Vagina (tissue), 2 donors: Measurements from ENCODE around the gene PWWP2B.
"Not testable (repeated sequence)": the region's sequence is repeated elsewhere in the genome, so short reads cannot be mapped to it uniquely, and the experiment has no call there.

Experiments
- POLR2A ChIP-seq, 2 donors: fragments of 450-650 bp; IDR thresholded peaks; one replicate each; pipeline ENCODE4 v1.6.1; 2017; ENCODE audit warnings: antibody characterized with exemption in 2 of 2, mild to moderate bottlenecking in 2 of 2, moderate library complexity in 2 of 2
- POLR2AphosphoS5 ChIP-seq, 2 donors: sonication (generic); formaldehyde crosslinking; IDR thresholded peaks; one replicate each; pipeline ENCODE4 v1.9.0; 2017; ENCODE audit warnings: antibody characterized with exemption in 2 of 2, mild to moderate bottlenecking in 2 of 2, low read depth in 1 of 2; ENCODE audit not compliant: insufficient read depth in 1 of 2
- TF ChIP-seq, protein P1 (sequence below), 3 experiments: fragments of 450-650 bp in 2 of 3; fragments of 200-600 bp in 1 of 3; sonication (generic) in 1 of 3; IDR thresholded peaks; one replicate each; pipeline ENCODE4 v1.5.1; 2017 to 2019; ENCODE audit warnings: antibody characterized with exemption in 3 of 3, mild to moderate bottlenecking in 2 of 3, moderate library complexity in 2 of 3

DNA sequence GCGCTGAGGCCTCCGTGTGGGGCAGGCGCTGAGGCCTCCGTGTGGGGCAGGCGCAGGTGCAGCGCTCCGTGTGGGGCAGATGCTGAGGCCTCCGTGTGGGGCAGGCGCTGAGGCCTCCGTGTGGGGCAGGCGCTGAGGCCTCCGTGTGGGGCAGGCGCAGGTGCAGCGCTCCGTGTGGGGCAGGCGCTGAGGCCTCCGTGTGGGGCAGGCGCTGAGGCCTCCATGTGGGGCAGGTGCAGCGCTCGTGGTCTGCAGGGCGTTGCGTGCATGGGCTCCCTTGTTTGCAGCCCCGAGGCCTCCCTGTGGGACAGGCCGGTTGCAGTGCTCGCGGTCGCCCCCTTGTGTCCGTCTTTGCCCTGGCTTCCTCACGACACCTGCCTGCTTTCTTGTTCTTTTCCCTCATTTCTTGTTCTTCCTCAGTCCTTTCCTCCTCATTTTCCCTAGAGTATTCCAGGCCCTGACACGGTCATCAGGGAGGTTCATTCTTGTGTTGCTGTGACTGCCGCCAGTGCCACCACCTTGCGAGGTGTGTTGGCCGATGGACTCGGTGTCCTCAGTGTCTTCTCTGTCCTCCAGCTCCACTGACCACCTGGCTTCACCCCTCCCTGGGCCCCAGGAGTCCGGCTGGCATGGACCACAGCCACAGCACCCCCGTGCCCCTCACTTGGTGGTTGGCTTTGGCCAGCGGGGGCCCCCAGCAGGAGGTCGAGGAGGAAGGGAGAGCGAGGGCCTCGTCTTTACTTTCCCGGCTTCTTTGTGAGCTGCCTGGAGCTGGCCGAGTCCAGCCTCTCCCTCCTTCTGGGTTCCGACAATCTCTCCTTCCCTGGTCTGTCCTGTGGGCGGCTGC, 44.3 kb upstream of the PWWP2B start:
- TF ChIP-seq, protein P1, sequence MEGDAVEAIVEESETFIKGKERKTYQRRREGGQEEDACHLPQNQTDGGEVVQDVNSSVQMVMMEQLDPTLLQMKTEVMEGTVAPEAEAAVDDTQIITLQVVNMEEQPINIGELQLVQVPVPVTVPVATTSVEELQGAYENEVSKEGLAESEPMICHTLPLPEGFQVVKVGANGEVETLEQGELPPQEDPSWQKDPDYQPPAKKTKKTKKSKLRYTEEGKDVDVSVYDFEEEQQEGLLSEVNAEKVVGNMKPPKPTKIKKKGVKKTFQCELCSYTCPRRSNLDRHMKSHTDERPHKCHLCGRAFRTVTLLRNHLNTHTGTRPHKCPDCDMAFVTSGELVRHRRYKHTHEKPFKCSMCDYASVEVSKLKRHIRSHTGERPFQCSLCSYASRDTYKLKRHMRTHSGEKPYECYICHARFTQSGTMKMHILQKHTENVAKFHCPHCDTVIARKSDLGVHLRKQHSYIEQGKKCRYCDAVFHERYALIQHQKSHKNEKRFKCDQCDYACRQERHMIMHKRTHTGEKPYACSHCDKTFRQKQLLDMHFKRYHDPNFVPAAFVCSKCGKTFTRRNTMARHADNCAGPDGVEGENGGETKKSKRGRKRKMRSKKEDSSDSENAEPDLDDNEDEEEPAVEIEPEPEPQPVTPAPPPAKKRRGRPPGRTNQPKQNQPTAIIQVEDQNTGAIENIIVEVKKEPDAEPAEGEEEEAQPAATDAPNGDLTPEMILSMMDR (IDR thresholded peaks at IDR 0.05), result peak; percentile 57 to 83 (median 57)
- TF ChIP-seq POLR2A (IDR thresholded peaks at IDR 0.05); POLR2AphosphoS5 (IDR thresholded peaks at IDR 0.05; ENCODE audit: insufficient read depth in 1 of 2, low read depth in 1 of 2): not testable (repeated sequence)
